GM23338 (cell line): ENCODE data around the gene TMPRSS3. TPM values are rescaled to one million over a fixed set of nuclear protein-coding genes. Genes with fewer than 3 reads are reported as not detected.

Source experiments
- ATAC-seq: fragments of 200-7000 bp; cut with Tn5 transposase; 3 replicates; pipeline ENCODE4 v1.9.1; 2020
- DNase-seq: peaks from one replicate; pipeline ENCODE4 v3.0.0-alpha.2; 2015; ENCODE audit warnings: low spot score
- H2AFZ ChIP-seq: fragments of 200-600 bp; sonication (generic); 2 replicates; pipeline ENCODE4 v1.8.0; 2016; ENCODE audit warnings: antibody characterized with exemption, mild to moderate bottlenecking, moderate library complexity
- H3F3A ChIP-seq: fragments of 200-600 bp; sonication (generic); replicated peaks from 2 replicates; pipeline ENCODE4 v1.8.0; 2017; ENCODE audit warnings: antibody characterized with exemption, mixed run types, low read depth
- H3K27ac ChIP-seq: fragments of 200-600 bp; sonication (generic); 2 replicates; pipeline ENCODE4 v1.6.1; 2016; ENCODE audit warnings: low read depth
- H3K27me3 ChIP-seq: fragments of 200-600 bp; sonication (generic); 2 replicates; pipeline ENCODE4 v1.8.0; 2016; ENCODE audit warnings: mild to moderate bottlenecking, mixed run types, moderate library complexity; ENCODE audit not compliant: insufficient read depth
- H3K36me3 ChIP-seq: fragments of 200-600 bp; sonication (generic); 2 replicates; pipeline ENCODE4 v1.8.0; 2016; ENCODE audit warnings: mild to moderate bottlenecking; ENCODE audit not compliant: insufficient read depth
- H3K4me1 ChIP-seq: fragments of 200-600 bp; sonication (generic); 2 replicates; pipeline ENCODE4 v1.8.0; 2016; ENCODE audit warnings: mild to moderate bottlenecking, moderate library complexity; ENCODE audit not compliant: insufficient read depth
- H3K4me2 ChIP-seq: fragments of 200-600 bp; sonication (generic); 2 replicates; pipeline ENCODE4 v1.7.1; 2017; ENCODE audit warnings: mixed run types
- H3K4me3 ChIP-seq: fragments of 200-600 bp; sonication (generic); 2 replicates; pipeline ENCODE4 v1.6.1; 2016; ENCODE audit warnings: mixed run types
- H3K79me2 ChIP-seq: fragments of 200-600 bp; sonication (generic); replicated peaks from 2 replicates; pipeline ENCODE4 v1.8.0; 2017; ENCODE audit warnings: mild to moderate bottlenecking; ENCODE audit not compliant: insufficient read depth
- H3K9me2 ChIP-seq: fragments of 200-600 bp; sonication (generic); 2 replicates; pipeline ENCODE4 v1.8.0; 2017; ENCODE audit not compliant: insufficient read depth
- H4K20me1 ChIP-seq: fragments of 200-600 bp; sonication (generic); replicated peaks from 2 replicates; pipeline ENCODE4 v1.8.0; 2017; ENCODE audit warnings: mild to moderate bottlenecking; ENCODE audit not compliant: insufficient read depth
- H3K27ac Mint-ChIP-seq: 2 replicates; pipeline ENCODE4 v1.8.0; 2020; ENCODE audit warnings: inconsistent platforms, mild to moderate bottlenecking, moderate library complexity, mixed read lengths
- H3K27me3 Mint-ChIP-seq: 3 replicates; pipeline ENCODE4 v1.8.0; 2022; ENCODE audit warnings: low read depth, mild to moderate bottlenecking, moderate library complexity, mixed read lengths, inconsistent platforms; ENCODE audit not compliant: insufficient read depth, poor library complexity
- H3K36me3 Mint-ChIP-seq: 3 replicates; pipeline ENCODE4 v1.8.0; 2021; ENCODE audit warnings: low read depth, mild to moderate bottlenecking, inconsistent platforms, moderate library complexity, mixed read lengths
- H3K4me1 Mint-ChIP-seq: 3 replicates; pipeline ENCODE4 v1.8.0; 2020; ENCODE audit warnings: mild to moderate bottlenecking, inconsistent platforms, mixed read lengths
- H3K4me3 Mint-ChIP-seq: 3 replicates; pipeline ENCODE4 v1.8.0; 2021; ENCODE audit warnings: moderate library complexity, mild to moderate bottlenecking, inconsistent platforms, mixed read lengths
- H3K9me3 Mint-ChIP-seq: 3 replicates; pipeline ENCODE4 v1.8.0; 2020; ENCODE audit warnings: moderate library complexity, mild to moderate bottlenecking, inconsistent platforms, mixed read lengths
- CREB1 ChIP-seq: fragments of 250-450 bp; sonication (Bioruptor Pico); IDR thresholded peaks from 2 replicates; pipeline ENCODE4 v1.5.0; 2020; ENCODE audit warnings: low read depth, mild to moderate bottlenecking, moderate library complexity
- EZH2 ChIP-seq: fragments of 200-600 bp; sonication (generic); IDR thresholded peaks from one replicate; pipeline ENCODE4 v1.8.0; 2017; ENCODE audit warnings: antibody characterized with exemption, mild to moderate bottlenecking, low read depth; ENCODE audit not compliant: unreplicated experiment
- EZH2phosphoT487 ChIP-seq: fragments of 200-600 bp; sonication (generic); IDR thresholded peaks from one replicate; pipeline ENCODE4 v1.8.1; 2018; ENCODE audit warnings: antibody characterized with exemption; ENCODE audit not compliant: unreplicated experiment
- JUNB ChIP-seq: IDR thresholded peaks from one replicate; pipeline ENCODE4 v1.6.1; 2016; ENCODE audit warnings: antibody characterized with exemption; ENCODE audit not compliant: unreplicated experiment
- NANOG ChIP-seq: IDR thresholded peaks from 2 replicates; pipeline ENCODE4 v1.6.1; 2016; ENCODE audit warnings: antibody characterized with exemption, borderline replicate concordance
- POLR2AphosphoS5 ChIP-seq: IDR thresholded peaks from 2 replicates; pipeline ENCODE4 v1.6.1; 2016; ENCODE audit warnings: antibody characterized with exemption, low read depth
- STAT1 ChIP-seq: IDR thresholded peaks from one replicate; pipeline ENCODE4 v1.6.1; 2016; ENCODE audit warnings: antibody characterized with exemption; ENCODE audit not compliant: unreplicated experiment
- ZNF114 ChIP-seq: fragments of 250-450 bp; sonication (Bioruptor Pico); IDR thresholded peaks from 2 replicates; pipeline ENCODE4 v1.5.0; 2020; ENCODE audit warnings: mild to moderate bottlenecking, moderate library complexity
- ZNF331 ChIP-seq: fragments of 250-450 bp; sonication (Bioruptor Pico); IDR thresholded peaks from 2 replicates; pipeline ENCODE4 v1.5.0; 2020; ENCODE audit warnings: low read depth, mild to moderate bottlenecking, moderate library complexity
- polyA plus RNA-seq: library from polyadenylated mRNA; unstranded; fragments of >200 nt; fragmentation: Nextera tagmentation; extraction: Ambion mirVana; gene quantifications from 2 replicates; pipeline ENCODE4 v1.2.1, GENCODE V29; 2016
- total RNA-seq: library from RNA; depleted of rRNA; stranded (reverse); fragments of >200 nt; shearing (Covaris generic); gene quantifications from 2 replicates; pipeline ENCODE4 v1.2.3, GENCODE V29; 2014
- TF ChIP-seq, protein P1 (sequence below): IDR thresholded peaks from 2 replicates; pipeline ENCODE4 v1.6.1; 2016; ENCODE audit warnings: antibody characterized with exemption
- TF ChIP-seq, protein P2 (sequence below): fragments of 250-450 bp; sonication (Bioruptor Pico); IDR thresholded peaks from 2 replicates; pipeline ENCODE4 v1.5.0; 2020; ENCODE audit warnings: mild to moderate bottlenecking, moderate library complexity
- TF ChIP-seq, protein P3 (sequence below), 2 experiments: fragments of 200-600 bp in 1 of 2; sonication (generic) in 1 of 2; conservative IDR thresholded peaks; 2 replicates each; pipeline versions ENCODE4 v1.5.1 to v1.6.1; 2016 to 2017; ENCODE audit warnings: antibody characterized with exemption in 2 of 2, low read depth in 2 of 2, mild to moderate bottlenecking in 2 of 2, moderate library complexity in 1 of 2
- TF ChIP-seq, protein P4 (sequence below): IDR thresholded peaks from one replicate; pipeline ENCODE4 v1.6.1; 2018; ENCODE audit warnings: antibody characterized with exemption; ENCODE audit not compliant: unreplicated experiment

TMPRSS3 gene
- total and polyA plus RNA-seq, 2 experiments from 2014 or later, result 0.17 TPM; not detected in 1

DNA sequence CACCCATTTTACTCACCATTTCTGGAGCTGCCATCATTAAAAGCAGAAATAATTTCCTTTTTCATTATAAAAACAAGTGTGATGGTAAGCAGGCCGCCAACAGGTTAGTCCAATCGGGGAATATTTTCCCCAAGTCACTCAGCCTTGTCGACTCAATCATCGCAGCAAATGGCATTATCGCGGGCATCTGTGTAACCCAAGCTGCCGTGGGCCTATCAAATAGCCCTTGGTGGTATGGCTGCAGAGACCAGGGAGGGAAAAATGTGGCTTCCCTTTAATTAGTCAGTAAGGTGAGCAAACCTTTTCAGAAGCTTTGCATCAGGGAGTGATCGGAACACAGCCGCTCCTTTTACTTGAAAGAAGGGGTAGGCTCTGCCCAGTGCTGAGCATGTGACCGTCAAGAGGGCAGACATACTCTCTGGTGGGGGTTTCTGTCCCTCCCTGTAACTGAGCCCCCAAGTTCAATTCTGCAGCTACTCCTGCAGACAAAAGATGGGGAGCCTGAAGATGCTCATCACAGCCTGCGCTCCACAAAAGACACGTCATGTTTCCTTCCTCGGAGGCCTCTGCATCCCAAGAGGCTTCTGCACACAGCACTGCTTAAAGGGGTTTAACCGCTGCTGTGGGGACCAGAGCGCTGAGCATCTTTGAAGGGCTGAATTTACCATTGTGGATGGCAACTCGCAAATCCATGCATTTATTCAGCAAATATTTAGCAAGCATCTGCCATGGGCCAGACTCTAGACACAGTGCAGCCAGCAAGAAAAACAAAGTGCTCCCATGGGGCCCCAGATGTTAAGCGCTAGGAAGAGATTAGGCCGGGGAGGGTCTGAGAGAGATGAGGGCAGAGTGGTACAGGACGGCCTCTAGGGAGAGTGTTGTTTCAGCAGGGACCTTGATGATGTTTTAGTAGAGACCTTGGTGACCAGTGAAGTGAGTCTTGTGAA, 1.2 kb upstream of the TMPRSS3 start:
- no peaks in the 10 kb centered on the region for H3K36me3 ChIP-seq
- no peaks in the 10 kb centered on the region for H3K27me3 ChIP-seq
- DNase-seq, result no peak
- no peaks in the 10 kb centered on the region for H4K20me1 ChIP-seq
- no peaks in the 10 kb centered on the region for H3F3A ChIP-seq
- no peak for ATAC-seq
- H3K4me2 ChIP-seq, result no peak overlapping the region
- Mint-ChIP-seq H3K4me3 (no peak overlapping the region), H3K9me3 (peaks cover 5% of the 10 kb centered on the region; the same call in 1 of the 3 replicates), H3K36me3 (no peaks in the 10 kb centered on the region; the same call in 1 of the 3 replicates), H3K27ac (no peak overlapping the region), H3K27me3 (peaks cover 5% of the 10 kb centered on the region), H3K4me1 (peaks cover 3% of the 10 kb centered on the region; the same call in 1 of the 3 replicates)
- TF ChIP-seq ZNF114 (CRISPR knock-in tag) (no peak), EZH2 (no peak), ZNF331 (CRISPR knock-in tag) (no peak), JUNB (no peak), CREB1 (CRISPR knock-in tag) (no peak), STAT1 (no peak), EZH2phosphoT487 (no peak), POLR2AphosphoS5 (no peak), NANOG (no peak)
- TF ChIP-seq, protein P1, sequence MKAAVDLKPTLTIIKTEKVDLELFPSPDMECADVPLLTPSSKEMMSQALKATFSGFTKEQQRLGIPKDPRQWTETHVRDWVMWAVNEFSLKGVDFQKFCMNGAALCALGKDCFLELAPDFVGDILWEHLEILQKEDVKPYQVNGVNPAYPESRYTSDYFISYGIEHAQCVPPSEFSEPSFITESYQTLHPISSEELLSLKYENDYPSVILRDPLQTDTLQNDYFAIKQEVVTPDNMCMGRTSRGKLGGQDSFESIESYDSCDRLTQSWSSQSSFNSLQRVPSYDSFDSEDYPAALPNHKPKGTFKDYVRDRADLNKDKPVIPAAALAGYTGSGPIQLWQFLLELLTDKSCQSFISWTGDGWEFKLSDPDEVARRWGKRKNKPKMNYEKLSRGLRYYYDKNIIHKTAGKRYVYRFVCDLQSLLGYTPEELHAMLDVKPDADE, result no peak
- TF ChIP-seq, protein P2, sequence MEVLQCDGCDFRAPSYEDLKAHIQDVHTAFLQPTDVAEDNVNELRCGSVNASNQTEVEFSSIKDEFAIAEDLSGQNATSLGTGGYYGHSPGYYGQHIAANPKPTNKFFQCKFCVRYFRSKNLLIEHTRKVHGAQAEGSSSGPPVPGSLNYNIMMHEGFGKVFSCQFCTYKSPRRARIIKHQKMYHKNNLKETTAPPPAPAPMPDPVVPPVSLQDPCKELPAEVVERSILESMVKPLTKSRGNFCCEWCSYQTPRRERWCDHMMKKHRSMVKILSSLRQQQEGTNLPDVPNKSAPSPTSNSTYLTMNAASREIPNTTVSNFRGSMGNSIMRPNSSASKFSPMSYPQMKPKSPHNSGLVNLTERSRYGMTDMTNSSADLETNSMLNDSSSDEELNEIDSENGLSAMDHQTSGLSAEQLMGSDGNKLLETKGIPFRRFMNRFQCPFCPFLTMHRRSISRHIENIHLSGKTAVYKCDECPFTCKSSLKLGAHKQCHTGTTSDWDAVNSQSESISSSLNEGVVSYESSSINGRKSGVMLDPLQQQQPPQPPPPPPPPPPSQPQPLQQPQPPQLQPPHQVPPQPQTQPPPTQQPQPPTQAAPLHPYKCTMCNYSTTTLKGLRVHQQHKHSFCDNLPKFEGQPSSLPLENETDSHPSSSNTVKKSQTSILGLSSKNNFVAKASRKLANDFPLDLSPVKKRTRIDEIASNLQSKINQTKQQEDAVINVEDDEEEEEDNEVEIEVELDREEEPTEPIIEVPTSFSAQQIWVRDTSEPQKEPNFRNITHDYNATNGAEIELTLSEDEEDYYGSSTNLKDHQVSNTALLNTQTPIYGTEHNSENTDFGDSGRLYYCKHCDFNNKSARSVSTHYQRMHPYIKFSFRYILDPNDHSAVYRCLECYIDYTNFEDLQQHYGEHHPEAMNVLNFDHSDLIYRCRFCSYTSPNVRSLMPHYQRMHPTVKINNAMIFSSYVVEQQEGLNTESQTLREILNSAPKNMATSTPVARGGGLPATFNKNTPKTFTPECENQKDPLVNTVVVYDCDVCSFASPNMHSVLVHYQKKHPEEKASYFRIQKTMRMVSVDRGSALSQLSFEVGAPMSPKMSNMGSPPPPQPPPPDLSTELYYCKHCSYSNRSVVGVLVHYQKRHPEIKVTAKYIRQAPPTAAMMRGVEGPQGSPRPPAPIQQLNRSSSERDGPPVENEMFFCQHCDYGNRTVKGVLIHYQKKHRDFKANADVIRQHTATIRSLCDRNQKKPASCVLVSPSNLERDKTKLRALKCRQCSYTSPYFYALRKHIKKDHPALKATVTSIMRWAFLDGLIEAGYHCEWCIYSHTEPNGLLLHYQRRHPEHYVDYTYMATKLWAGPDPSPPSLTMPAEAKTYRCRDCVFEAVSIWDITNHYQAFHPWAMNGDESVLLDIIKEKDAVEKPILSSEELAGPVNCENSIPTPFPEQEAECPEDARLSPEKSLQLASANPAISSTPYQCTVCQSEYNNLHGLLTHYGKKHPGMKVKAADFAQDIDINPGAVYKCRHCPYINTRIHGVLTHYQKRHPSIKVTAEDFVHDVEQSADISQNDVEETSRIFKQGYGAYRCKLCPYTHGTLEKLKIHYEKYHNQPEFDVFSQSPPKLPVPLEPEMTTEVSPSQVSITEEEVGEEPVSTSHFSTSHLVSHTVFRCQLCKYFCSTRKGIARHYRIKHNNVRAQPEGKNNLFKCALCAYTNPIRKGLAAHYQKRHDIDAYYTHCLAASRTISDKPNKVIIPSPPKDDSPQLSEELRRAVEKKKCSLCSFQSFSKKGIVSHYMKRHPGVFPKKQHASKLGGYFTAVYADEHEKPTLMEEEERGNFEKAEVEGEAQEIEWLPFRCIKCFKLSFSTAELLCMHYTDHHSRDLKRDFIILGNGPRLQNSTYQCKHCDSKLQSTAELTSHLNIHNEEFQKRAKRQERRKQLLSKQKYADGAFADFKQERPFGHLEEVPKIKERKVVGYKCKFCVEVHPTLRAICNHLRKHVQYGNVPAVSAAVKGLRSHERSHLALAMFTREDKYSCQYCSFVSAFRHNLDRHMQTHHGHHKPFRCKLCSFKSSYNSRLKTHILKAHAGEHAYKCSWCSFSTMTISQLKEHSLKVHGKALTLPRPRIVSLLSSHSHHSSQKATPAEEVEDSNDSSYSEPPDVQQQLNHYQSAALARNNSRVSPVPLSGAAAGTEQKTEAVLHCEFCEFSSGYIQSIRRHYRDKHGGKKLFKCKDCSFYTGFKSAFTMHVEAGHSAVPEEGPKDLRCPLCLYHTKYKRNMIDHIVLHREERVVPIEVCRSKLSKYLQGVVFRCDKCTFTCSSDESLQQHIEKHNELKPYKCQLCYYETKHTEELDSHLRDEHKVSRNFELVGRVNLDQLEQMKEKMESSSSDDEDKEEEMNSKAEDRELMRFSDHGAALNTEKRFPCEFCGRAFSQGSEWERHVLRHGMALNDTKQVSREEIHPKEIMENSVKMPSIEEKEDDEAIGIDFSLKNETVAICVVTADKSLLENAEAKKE, result no peak
- TF ChIP-seq, protein P3, sequence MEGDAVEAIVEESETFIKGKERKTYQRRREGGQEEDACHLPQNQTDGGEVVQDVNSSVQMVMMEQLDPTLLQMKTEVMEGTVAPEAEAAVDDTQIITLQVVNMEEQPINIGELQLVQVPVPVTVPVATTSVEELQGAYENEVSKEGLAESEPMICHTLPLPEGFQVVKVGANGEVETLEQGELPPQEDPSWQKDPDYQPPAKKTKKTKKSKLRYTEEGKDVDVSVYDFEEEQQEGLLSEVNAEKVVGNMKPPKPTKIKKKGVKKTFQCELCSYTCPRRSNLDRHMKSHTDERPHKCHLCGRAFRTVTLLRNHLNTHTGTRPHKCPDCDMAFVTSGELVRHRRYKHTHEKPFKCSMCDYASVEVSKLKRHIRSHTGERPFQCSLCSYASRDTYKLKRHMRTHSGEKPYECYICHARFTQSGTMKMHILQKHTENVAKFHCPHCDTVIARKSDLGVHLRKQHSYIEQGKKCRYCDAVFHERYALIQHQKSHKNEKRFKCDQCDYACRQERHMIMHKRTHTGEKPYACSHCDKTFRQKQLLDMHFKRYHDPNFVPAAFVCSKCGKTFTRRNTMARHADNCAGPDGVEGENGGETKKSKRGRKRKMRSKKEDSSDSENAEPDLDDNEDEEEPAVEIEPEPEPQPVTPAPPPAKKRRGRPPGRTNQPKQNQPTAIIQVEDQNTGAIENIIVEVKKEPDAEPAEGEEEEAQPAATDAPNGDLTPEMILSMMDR (conservative IDR thresholded peaks at IDR 0.05; ENCODE audit: low read depth in 2 of 2), result no peak
- TF ChIP-seq, protein P4, sequence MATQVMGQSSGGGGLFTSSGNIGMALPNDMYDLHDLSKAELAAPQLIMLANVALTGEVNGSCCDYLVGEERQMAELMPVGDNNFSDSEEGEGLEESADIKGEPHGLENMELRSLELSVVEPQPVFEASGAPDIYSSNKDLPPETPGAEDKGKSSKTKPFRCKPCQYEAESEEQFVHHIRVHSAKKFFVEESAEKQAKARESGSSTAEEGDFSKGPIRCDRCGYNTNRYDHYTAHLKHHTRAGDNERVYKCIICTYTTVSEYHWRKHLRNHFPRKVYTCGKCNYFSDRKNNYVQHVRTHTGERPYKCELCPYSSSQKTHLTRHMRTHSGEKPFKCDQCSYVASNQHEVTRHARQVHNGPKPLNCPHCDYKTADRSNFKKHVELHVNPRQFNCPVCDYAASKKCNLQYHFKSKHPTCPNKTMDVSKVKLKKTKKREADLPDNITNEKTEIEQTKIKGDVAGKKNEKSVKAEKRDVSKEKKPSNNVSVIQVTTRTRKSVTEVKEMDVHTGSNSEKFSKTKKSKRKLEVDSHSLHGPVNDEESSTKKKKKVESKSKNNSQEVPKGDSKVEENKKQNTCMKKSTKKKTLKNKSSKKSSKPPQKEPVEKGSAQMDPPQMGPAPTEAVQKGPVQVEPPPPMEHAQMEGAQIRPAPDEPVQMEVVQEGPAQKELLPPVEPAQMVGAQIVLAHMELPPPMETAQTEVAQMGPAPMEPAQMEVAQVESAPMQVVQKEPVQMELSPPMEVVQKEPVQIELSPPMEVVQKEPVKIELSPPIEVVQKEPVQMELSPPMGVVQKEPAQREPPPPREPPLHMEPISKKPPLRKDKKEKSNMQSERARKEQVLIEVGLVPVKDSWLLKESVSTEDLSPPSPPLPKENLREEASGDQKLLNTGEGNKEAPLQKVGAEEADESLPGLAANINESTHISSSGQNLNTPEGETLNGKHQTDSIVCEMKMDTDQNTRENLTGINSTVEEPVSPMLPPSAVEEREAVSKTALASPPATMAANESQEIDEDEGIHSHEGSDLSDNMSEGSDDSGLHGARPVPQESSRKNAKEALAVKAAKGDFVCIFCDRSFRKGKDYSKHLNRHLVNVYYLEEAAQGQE, result no peak
- no peaks in the 10 kb centered on the region for H3K4me1 ChIP-seq
- no peak overlapping the region for H3K4me3 ChIP-seq
- H2AFZ ChIP-seq, result no peak overlapping the region
- H3K27ac ChIP-seq, result no peak overlapping the region
- H3K9me2 ChIP-seq, result 0 out of 2 replicates have a peak, but pooled peaks cover 3% of the 10 kb centered on the region
- no peaks in the 10 kb centered on the region for H3K79me2 ChIP-seq
